Measurements from ENCODE around the gene FARP1.

DNA sequence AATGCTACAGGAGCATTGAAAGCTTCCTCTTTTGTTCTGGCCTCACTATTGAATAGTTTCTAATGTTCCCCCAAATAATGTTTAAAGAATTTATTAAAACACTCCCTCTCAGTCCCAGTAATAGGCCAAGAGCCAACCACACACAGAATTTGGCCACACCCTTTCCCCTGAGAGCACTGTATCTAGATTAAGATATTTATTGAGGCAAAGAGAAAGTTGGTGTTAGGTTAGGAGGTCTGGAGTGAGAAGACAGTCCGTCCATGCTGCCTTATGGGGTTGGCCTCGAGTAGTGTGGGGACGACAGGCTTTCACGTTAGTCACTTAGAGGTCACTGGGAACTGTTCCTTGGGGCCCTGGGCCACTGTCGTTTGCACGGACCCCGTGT, 157.1 kb downstream of the FARP1 start:
- TF ChIP-seq FOXM1 (IDR thresholded peaks at IDR 0.05; ENCODE audit: low read depth) (no peak), TAF1 (IDR thresholded peaks at IDR 0.05; ENCODE audit: borderline replicate concordance, low read depth, low read length) (no peak), NFIC (IDR thresholded peaks at IDR 0.05; ENCODE audit: borderline replicate concordance) (no peak), RFX5 (IDR thresholded peaks at IDR 0.05; ENCODE audit: low read length) (no peak), RAD21 (IDR thresholded peaks at IDR 0.05; ENCODE audit: low read length) (no peak), EP300 (IDR thresholded peaks at IDR 0.05; ENCODE audit: borderline replicate concordance in 1 of 2, low read depth in 1 of 2, low read length in 1 of 2) (no peak), RCOR1 (IDR thresholded peaks at IDR 0.05; ENCODE audit: low read length) (no peak), GATA2 (CRISPR knock-in tag; IDR thresholded peaks at IDR 0.05) (no peak), TEAD4 (IDR thresholded peaks at IDR 0.05; ENCODE audit: borderline replicate concordance, insufficient read depth) (no peak), SMC3 (IDR thresholded peaks at IDR 0.05; ENCODE audit: low read depth, low read length) (no peak), GABPA (IDR thresholded peaks at IDR 0.05; ENCODE audit: low read depth) (no peak)
- TF ChIP-seq, protein P1, sequence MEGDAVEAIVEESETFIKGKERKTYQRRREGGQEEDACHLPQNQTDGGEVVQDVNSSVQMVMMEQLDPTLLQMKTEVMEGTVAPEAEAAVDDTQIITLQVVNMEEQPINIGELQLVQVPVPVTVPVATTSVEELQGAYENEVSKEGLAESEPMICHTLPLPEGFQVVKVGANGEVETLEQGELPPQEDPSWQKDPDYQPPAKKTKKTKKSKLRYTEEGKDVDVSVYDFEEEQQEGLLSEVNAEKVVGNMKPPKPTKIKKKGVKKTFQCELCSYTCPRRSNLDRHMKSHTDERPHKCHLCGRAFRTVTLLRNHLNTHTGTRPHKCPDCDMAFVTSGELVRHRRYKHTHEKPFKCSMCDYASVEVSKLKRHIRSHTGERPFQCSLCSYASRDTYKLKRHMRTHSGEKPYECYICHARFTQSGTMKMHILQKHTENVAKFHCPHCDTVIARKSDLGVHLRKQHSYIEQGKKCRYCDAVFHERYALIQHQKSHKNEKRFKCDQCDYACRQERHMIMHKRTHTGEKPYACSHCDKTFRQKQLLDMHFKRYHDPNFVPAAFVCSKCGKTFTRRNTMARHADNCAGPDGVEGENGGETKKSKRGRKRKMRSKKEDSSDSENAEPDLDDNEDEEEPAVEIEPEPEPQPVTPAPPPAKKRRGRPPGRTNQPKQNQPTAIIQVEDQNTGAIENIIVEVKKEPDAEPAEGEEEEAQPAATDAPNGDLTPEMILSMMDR (IDR thresholded peaks at IDR 0.05): no peak
- TF ChIP-seq, protein P2, sequence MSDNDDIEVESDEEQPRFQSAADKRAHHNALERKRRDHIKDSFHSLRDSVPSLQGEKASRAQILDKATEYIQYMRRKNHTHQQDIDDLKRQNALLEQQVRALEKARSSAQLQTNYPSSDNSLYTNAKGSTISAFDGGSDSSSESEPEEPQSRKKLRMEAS (IDR thresholded peaks at IDR 0.05; ENCODE audit: low read depth): no peak
- TF ChIP-seq, protein P3, sequence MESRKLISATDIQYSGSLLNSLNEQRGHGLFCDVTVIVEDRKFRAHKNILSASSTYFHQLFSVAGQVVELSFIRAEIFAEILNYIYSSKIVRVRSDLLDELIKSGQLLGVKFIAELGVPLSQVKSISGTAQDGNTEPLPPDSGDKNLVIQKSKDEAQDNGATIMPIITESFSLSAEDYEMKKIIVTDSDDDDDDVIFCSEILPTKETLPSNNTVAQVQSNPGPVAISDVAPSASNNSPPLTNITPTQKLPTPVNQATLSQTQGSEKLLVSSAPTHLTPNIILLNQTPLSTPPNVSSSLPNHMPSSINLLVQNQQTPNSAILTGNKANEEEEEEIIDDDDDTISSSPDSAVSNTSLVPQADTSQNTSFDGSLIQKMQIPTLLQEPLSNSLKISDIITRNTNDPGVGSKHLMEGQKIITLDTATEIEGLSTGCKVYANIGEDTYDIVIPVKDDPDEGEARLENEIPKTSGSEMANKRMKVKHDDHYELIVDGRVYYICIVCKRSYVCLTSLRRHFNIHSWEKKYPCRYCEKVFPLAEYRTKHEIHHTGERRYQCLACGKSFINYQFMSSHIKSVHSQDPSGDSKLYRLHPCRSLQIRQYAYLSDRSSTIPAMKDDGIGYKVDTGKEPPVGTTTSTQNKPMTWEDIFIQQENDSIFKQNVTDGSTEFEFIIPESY (IDR thresholded peaks at IDR 0.05; ENCODE audit: borderline replicate concordance, low read depth): no peak
